Measurements from ENCODE around the gene CD320.
A peak's percentile ranks its signal among the peaks of the same experiment; 100 is the strongest.

DNA sequence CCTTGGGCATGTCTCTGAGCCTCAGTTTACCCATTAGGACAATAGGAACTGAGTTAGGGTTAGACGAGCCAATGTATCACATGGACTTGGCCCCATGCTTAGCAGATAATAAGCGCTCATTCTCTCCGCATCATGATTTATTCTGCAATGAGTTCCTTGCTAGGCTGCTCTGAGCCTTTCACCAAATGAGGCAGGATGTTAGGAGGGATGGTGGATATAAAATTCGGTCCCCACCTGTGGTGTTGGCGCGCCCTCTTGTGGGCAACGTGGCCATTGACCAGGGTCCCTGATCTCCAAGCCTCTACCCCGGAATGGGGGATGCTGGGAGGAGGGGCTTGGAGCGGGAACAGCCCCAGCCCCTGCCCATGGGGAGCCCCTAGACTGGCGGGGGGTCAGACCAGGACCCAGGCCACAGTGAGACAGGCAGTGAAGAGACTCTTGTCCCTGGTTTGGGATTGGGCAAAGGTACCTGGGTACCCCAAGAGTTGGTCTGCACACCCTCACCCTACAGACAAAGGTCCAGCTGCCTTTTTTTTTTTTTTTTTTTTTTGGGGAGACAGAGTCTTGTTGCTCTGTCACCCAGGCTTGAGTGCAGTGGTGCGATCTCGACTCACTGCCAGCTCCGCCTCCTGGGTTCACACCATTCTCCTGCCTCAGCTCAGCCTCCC is 55.1 kb downstream of the CD320 start:
- TF ChIP-seq, protein P1, sequence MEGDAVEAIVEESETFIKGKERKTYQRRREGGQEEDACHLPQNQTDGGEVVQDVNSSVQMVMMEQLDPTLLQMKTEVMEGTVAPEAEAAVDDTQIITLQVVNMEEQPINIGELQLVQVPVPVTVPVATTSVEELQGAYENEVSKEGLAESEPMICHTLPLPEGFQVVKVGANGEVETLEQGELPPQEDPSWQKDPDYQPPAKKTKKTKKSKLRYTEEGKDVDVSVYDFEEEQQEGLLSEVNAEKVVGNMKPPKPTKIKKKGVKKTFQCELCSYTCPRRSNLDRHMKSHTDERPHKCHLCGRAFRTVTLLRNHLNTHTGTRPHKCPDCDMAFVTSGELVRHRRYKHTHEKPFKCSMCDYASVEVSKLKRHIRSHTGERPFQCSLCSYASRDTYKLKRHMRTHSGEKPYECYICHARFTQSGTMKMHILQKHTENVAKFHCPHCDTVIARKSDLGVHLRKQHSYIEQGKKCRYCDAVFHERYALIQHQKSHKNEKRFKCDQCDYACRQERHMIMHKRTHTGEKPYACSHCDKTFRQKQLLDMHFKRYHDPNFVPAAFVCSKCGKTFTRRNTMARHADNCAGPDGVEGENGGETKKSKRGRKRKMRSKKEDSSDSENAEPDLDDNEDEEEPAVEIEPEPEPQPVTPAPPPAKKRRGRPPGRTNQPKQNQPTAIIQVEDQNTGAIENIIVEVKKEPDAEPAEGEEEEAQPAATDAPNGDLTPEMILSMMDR (IDR thresholded peaks at IDR 0.05), result peak; percentile 83 to 89 (median 85)
- no peak for TF ChIP-seq POLR2A (IDR thresholded peaks at IDR 0.05)
